ENCODE data around the gene PHF2. TPM values are rescaled to one million over a fixed set of nuclear protein-coding genes. Genes with fewer than 3 reads are reported as not detected.

Gene PHF2
- total RNA-seq, 2 donors from 2014 or later = 32.4 to 32.9 TPM

DNA sequence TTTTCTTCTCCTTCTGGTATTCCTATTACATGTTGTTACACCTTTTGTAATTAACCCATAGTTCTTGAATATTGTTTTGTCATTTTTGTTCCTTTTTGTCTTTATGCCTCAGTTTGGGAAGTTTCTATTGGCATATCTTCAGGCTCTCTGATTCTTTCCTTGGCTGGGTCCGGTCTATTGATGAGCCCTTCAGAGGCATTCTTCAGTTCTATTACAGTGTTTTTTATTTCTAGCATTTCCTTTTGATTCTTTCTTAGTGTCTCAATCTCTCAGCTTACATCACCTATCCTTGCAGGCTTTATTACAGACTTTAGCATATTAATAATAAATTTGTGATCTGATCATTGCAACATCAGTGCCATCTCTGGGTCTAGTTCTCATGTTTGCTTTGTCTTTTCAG, 33.8 kb downstream of the PHF2 start:
- Histone ChIP-seq H3K36me3 (no peaks in the 10 kb centered on the region), H3K27ac (no peak overlapping the region), H3K9me3 (no peaks in the 10 kb centered on the region), H3K4me1 (replicated peaks) (no peaks in the 10 kb centered on the region), H3K4me3 (no peak overlapping the region), H3K27me3 (replicated peaks; ENCODE audit: insufficient read depth) (no peaks in the 10 kb centered on the region)
- no peak for DNase-seq (ENCODE audit: low spot score)
- 98% methylated on average over 1 of the region's 1 CpG for WGBS
- intact Hi-C loops (cut with DNase I) = no loop called here
- TF ChIP-seq POLR2AphosphoS5 (IDR thresholded peaks at IDR 0.05) = no peak
- TF ChIP-seq, protein P1, sequence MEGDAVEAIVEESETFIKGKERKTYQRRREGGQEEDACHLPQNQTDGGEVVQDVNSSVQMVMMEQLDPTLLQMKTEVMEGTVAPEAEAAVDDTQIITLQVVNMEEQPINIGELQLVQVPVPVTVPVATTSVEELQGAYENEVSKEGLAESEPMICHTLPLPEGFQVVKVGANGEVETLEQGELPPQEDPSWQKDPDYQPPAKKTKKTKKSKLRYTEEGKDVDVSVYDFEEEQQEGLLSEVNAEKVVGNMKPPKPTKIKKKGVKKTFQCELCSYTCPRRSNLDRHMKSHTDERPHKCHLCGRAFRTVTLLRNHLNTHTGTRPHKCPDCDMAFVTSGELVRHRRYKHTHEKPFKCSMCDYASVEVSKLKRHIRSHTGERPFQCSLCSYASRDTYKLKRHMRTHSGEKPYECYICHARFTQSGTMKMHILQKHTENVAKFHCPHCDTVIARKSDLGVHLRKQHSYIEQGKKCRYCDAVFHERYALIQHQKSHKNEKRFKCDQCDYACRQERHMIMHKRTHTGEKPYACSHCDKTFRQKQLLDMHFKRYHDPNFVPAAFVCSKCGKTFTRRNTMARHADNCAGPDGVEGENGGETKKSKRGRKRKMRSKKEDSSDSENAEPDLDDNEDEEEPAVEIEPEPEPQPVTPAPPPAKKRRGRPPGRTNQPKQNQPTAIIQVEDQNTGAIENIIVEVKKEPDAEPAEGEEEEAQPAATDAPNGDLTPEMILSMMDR (IDR thresholded peaks at IDR 0.05) = no peak
- TF ChIP-seq POLR2A (IDR thresholded peaks at IDR 0.05) = no peak

DNA sequence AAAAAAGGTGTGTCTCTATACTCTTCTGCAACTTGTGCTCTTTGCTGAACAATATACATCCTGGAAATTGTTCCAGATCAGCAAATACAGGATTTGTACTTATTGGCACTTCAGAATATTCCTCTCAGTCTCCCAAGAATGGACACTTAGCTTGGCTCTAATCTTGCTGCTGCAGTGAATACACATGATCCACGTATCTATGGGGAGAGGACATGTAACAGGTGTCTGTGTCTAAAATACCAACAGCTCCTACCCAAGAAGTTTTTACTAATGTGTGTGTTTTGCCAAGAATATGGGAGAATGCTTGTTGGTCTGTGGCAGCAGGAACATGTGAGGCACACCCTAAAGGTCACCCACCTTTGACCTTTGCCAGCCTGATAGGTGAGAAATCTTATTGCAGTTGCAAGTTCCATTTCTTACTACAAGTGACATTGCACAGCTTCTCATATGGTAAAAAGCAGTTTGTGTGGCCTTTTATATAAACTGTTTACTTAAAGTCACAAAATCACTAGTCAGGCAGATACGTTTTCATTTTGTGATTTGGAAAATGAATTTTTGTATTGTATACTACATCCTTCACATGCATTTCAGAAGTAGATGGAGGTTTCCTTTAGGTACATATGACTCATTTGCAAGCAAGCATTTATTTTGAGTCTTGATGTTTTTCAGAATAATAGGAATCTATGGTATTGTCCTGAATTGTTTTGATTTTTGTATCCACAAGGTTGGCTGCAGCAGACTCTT, 35.8 kb downstream of the PHF2 start:
- WGBS = 26% methylated on average over 2 of the region's 2 CpGs

DNA sequence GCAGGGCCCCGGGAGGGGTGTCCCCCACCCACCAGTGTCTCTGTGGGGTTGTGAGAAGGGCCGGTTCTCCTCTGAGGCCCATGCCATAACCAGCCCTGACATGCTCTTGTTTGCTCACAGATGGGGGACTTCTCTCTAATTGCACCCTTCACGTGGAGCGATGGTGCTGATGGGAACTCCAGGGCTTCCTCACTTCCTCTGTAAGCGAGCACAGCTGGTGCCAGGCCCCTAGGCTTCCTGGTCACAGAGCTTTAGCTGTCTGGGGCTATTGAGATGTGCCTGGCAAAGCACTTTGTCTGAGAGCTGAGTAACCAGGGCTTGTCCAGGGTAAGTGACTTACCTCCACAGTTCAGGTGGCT, 36.4 kb downstream of the PHF2 start:
- no peaks in the 10 kb centered on the region for H3K9me3 ChIP-seq
- 20% methylated on average over 5 of the region's 5 CpGs for WGBS
- H3K4me3 ChIP-seq = no peak overlapping the region
- intact Hi-C loops (cut with DNase I) = no loop called here
- no peak overlapping the region for H3K27ac ChIP-seq
- no peaks in the 10 kb centered on the region for H3K27me3 ChIP-seq (replicated peaks; ENCODE audit: insufficient read depth)
- no peak for DNase-seq (ENCODE audit: low spot score)
- H3K4me1 ChIP-seq (replicated peaks) = no peaks in the 10 kb centered on the region
- TF ChIP-seq POLR2AphosphoS5 (IDR thresholded peaks at IDR 0.05) = no peak
- TF ChIP-seq, protein P1 (IDR thresholded peaks at IDR 0.05) = no peak
- TF ChIP-seq POLR2A (IDR thresholded peaks at IDR 0.05) = no peak
- H3K36me3 ChIP-seq = no peaks in the 10 kb centered on the region

More for the DNA sequence above, 35.8 kb downstream of the PHF2 start:
- DNase-seq (ENCODE audit: low spot score) = no peak
- TF ChIP-seq POLR2AphosphoS5 (IDR thresholded peaks at IDR 0.05) = no peak
- TF ChIP-seq, protein P1 (IDR thresholded peaks at IDR 0.05) = no peak
- no peak for TF ChIP-seq POLR2A (IDR thresholded peaks at IDR 0.05)
- Histone ChIP-seq H3K9me3 (no peaks in the 10 kb centered on the region), H3K4me1 (replicated peaks) (no peaks in the 10 kb centered on the region), H3K36me3 (no peaks in the 10 kb centered on the region), H3K27me3 (replicated peaks; ENCODE audit: insufficient read depth) (no peaks in the 10 kb centered on the region), H3K27ac (no peak overlapping the region), H3K4me3 (no peak overlapping the region)
- intact Hi-C loops (cut with DNase I) = no loop called here

DNA sequence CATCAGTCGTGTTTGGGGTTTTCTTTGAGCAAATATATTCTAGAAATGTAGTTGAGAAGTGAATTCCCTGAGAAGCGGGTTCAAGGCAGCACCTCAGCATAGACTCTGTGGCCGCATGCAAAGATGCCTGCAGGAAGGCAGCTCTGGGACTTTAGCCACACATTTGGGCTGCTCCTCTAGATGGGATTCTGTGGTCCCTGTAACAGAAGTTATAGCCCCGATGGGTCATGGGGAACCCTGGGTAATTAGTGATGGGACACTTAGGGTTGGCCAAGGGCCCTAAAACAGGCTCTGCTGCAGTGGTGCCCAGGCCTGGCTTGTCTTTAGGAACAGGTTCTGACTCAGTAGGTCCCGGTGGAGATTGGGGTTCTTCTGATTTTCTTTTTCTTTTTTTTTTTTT, 36.8 kb downstream of the PHF2 start:
- Histone ChIP-seq H3K27ac (no peak overlapping the region), H3K36me3 (no peaks in the 10 kb centered on the region), H3K9me3 (no peaks in the 10 kb centered on the region), H3K4me1 (replicated peaks) (no peaks in the 10 kb centered on the region), H3K4me3 (no peak overlapping the region), H3K27me3 (replicated peaks; ENCODE audit: insufficient read depth) (no peaks in the 10 kb centered on the region)
- intact Hi-C loops (cut with DNase I) = no loop called here
- TF ChIP-seq POLR2A (IDR thresholded peaks at IDR 0.05) (no peak), POLR2AphosphoS5 (IDR thresholded peaks at IDR 0.05) (no peak)
- TF ChIP-seq, protein P1 (IDR thresholded peaks at IDR 0.05) = no peak
- 82% methylated on average over 5 of the region's 5 CpGs for WGBS
- DNase-seq (ENCODE audit: low spot score) = no peak

DNA sequence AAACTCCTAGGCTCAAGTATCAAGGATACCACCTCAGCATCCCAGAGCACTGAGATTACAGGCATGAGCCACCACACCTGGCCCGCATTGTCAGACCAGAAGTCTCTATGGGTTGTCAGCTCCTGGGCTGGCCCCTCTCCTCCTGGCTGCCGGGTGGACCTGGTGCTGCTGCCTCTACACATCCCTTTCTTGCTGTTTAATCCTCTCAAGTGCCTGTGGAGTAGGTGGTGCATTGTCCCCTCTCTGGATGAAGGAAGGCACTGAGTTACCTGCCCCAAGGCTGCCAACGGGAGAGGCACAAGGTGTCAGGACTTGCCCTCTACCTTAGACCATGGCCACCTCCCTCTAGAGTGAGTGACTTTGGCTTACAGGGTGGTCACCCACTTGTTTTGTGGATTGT, 37.4 kb downstream of the PHF2 start:
- H3K4me3 ChIP-seq = no peak overlapping the region
- no peaks in the 10 kb centered on the region for H3K27me3 ChIP-seq (replicated peaks; ENCODE audit: insufficient read depth)
- TF ChIP-seq, protein P1 (IDR thresholded peaks at IDR 0.05) = no peak
- TF ChIP-seq POLR2A (IDR thresholded peaks at IDR 0.05) (no peak), POLR2AphosphoS5 (IDR thresholded peaks at IDR 0.05) (no peak)
- no peak overlapping the region for H3K27ac ChIP-seq
- H3K36me3 ChIP-seq = no peaks in the 10 kb centered on the region
- WGBS = 68% methylated on average over 3 of the region's 3 CpGs
- no peaks in the 10 kb centered on the region for H3K4me1 ChIP-seq (replicated peaks)
- intact Hi-C loops (cut with DNase I) = no loop called here
- H3K9me3 ChIP-seq = no peaks in the 10 kb centered on the region
- DNase-seq (ENCODE audit: low spot score) = no peak
